ENCODE data around the gene CDH26.

- no peak for TF ChIP-seq CTCF (IDR thresholded peaks at IDR 0.05; ENCODE audit: borderline replicate concordance, extremely low read depth, low read length, poor library complexity, severe bottlenecking)
- TF ChIP-seq EZH2 (IDR thresholded peaks at IDR 0.05; ENCODE audit: borderline replicate concordance, low read depth, low read length, severe bottlenecking): no peak
Measured at GRCh38 chr20:59936409-59936808, 21.8 kb upstream of the CDH26 start.

All from DND-41 (cell line).